Measurements from ENCODE around the gene MTG1.

MTG1 gene

DNA sequence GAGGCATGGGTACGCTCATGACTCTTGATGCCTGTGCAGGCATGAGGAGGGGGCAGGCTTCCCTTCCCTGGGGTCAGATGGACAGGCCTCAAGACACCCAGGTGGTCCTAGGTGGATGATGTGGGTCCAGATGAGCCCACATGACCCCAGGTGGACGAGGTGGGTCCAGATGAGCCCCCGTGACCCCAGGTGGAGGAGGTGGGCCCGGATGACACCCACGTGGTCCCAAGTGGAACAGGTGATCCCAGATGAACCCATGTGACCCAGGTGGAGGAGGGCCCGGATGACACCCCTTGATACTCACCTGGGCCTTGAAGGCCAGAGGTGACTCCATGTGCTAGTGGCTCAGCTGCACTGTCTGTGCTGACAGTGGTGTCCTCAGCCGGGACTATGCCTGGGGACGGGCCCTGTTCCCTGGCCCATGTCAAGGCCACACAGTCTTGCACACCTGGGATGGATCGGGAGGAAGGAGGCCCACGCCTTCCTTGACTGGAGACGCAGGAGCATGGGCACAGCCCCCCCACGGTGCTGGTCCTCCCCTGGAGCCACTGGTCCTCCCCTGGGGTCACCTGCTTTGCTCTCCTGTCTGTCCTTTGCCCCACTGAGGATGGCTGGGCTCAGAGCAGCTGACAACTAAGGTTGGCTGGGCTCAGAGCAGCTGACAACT is 43.5 kb upstream of the MTG1 start:
- TF ChIP-seq, protein P1, sequence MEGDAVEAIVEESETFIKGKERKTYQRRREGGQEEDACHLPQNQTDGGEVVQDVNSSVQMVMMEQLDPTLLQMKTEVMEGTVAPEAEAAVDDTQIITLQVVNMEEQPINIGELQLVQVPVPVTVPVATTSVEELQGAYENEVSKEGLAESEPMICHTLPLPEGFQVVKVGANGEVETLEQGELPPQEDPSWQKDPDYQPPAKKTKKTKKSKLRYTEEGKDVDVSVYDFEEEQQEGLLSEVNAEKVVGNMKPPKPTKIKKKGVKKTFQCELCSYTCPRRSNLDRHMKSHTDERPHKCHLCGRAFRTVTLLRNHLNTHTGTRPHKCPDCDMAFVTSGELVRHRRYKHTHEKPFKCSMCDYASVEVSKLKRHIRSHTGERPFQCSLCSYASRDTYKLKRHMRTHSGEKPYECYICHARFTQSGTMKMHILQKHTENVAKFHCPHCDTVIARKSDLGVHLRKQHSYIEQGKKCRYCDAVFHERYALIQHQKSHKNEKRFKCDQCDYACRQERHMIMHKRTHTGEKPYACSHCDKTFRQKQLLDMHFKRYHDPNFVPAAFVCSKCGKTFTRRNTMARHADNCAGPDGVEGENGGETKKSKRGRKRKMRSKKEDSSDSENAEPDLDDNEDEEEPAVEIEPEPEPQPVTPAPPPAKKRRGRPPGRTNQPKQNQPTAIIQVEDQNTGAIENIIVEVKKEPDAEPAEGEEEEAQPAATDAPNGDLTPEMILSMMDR (conservative IDR thresholded peaks at IDR 0.05; ENCODE audit: low read length), result no peak
- no peak overlapping the region for H3K4me3 ChIP-seq (ENCODE audit: low read length)
- no peak for DNase-seq (ENCODE audit: low read depth)

DNA sequence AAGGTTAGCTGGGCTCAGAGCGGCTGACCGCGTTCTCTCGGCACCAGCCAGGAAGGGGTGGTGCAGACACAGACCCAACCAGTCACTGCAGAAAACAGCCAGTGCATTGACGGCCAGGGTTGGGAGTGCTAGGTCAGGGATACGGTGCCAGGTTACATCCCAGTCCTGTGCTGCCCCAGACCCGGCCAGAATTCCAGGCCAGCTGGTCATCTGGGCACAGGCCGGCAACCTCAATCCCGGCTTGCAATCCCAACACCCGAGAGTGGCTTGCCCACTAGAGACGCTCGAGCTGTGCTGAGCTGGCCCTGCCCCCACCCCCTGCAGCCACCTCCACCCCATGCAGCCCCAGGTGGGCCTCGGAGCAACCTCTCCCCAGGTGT is 43.0 kb upstream of the MTG1 start:
- H3K4me3 ChIP-seq (ENCODE audit: low read length), result no peak overlapping the region
- TF ChIP-seq, protein P1 (conservative IDR thresholded peaks at IDR 0.05; ENCODE audit: low read length), result no peak
- no peak for DNase-seq (ENCODE audit: low read depth)

DNA sequence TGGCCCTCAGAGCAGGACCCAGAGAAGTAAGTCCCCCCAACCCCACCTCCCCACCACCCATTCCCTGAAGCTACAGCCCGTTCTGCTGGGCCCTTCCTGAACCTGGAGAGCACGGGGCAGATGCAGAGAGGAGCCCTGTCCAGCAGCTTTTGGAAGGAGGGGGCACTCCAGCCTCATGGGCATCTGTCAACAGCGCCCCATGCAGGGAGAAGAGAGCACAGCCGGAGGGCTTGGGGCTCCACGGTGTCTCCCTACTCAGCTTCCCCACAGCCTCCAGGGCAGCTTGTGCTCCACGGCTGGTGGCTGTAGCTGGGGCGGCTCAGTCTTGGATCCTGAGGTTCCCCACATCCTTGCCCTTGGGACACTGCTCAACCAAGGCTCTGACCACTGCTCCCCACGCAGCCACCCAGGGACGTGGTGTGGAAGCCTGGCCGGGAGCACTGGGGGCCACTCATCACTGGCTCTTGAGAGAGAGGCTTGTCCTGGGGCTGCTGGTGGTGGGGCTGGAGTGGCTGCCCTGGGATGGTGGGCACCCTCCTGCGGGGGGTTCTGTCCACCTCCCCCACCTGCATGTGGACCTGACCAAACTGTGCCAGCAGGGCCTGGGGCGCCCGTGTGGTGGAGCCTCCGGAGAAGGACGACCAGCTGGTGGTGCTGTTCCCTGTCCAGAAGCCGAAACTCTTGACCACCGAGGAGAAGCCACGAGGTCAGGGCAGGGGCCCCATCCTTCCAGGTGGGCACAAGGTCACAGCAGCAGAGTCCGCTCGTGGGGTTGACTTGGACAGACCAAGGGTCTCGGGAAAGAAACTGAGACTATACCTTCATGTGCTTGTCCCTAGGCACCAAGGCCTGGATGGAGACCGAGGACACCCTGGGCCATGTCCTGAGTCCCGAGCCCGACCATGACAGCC is 42.3 kb upstream of the MTG1 start:
- H3K4me3 ChIP-seq (ENCODE audit: low read length), result no peak overlapping the region
- DNase-seq (ENCODE audit: low read depth), result no peak
- TF ChIP-seq, protein P1 (conservative IDR thresholded peaks at IDR 0.05; ENCODE audit: low read length), result no peak

DNA sequence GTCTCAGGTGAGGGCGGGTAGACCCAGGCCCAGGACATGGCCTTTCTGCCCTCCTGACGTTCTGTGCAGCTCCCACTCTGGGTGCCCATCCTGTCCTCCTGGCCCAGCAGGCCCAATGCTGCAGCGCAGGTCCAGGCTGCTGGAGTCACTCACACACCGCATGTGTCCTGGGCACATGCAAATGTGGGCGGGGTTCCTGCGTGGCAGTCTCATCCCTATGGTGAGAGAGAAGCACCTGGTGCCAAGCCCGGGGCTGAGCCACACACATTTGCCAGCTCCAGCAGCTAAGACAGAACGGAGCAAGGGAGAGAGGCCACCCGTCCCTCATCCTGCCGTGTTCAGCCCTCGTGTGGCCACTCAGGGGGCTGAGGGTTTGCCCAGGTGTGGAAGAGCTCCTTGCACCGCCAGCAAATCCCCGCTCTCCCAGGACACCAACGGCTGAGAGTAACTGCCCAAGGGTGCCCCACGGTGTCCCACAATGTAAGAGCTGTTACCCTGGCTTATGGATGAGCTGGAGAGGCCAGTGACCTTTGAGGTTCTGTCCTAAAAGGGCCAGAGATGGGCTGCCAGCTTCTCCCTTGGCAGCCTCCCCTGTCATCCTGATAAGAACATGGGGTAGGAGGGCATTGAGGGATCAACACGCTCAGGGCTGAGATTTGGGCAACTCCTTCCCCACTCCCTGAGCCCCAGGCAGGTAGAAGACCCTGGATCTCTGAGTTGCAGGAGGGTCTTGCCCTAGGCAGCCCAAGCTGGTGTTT is 40.6 kb upstream of the MTG1 start:
- TF ChIP-seq, protein P1 (conservative IDR thresholded peaks at IDR 0.05; ENCODE audit: low read length), result no peak
- H3K4me3 ChIP-seq (ENCODE audit: low read length), result no peak overlapping the region
- DNase-seq (ENCODE audit: low read depth), result no peak

DNA sequence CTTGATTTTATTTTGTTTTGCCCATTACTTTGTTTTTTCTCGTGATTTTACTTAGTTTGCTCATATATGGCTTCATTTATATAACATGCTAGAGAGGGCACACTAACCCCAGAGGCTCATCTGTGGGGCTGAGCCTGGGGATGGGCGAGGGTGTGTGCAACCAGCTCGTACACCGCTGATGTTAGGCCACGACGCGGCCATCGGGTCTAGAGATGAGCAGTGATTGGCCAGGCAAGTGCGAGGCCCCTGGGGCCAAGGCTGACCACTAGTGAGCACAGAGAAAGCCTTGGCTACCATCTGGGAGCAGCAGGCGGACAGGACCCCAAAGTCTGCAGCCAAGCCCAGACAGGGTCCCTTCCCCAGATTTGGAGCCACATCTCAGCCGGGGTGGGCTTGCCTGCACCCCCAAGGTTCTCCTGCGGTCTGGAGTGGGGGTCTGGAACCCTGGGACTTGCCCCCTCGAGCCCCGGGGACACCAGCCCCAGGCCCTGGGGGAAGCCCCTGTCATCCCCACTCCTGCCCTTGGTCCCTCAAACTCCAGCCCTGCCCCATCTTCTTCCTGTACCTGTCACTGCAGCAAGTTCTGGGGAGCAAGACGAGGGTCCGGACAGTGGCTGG is 39.9 kb upstream of the MTG1 start:
- TF ChIP-seq, protein P1 (conservative IDR thresholded peaks at IDR 0.05; ENCODE audit: low read length), result no peak
- DNase-seq (ENCODE audit: low read depth), result no peak
- H3K4me3 ChIP-seq (ENCODE audit: low read length), result no peak overlapping the region

DNA sequence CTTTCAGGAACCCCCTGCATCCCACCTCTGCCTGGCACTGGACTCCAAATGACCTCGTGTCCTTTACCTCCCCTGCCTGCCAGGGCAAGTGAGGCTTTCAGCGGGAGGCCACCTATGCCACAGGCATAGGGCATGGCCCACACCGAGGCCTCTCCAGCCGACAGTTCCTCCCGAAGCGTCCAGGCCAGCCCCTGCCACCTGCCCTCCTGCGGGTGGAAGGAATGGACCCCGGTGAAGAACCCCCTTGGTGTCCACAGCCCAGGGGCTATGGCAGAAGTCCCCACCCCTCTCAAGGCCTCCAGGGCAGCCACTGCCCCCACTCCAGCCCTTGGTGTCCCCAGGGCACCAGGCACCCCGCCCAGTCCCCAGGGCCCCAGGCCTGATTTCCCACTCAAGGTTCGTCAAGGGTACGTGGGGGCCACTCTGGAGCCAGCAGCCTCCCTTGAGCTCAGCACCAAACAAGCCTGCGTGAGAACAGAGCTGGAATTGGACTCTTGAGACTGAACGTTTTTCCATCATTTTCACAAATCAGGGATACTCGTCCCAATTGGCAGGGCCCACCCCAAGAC is 39.2 kb upstream of the MTG1 start:
- TF ChIP-seq, protein P1 (conservative IDR thresholded peaks at IDR 0.05; ENCODE audit: low read length), result no peak
- no peak for DNase-seq (ENCODE audit: low read depth)
- H3K4me3 ChIP-seq (ENCODE audit: low read length), result no peak overlapping the region
